HG03095 (cell line): ENCODE measurements around the gene RPS6KB2.

Experiments
- ATAC-seq: cut with Tn5 transposase; IDR thresholded peaks from one replicate; pipeline ENCODE4 v1.9.1; 2021; ENCODE audit warnings: moderate library complexity; ENCODE audit not compliant: unreplicated experiment

The RPS6KB2 gene

DNA sequence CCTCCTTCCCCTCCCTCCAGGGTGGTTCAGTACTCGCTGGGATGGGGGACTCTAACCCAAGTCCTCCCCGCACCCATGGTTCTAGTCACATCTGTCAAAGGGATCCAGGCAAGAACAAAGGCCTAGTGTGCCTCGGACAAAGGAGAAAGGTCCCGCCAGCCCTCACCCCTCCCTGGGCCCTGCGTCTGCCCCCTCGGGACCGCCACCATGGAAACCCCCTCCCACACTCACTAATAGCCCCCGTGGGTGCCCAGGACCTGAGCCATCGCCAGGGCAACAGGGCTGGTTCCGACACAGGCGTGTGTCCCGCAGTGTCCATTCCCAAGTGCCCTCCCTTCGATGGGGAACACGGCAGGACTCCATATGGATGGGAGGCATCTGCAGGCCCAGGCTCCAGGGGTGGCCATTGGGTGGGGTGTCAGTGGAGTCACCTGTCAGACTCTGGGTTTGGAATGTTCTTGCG is 17.9 kb upstream of the RPS6KB2 start:
- ATAC-seq, result no peak

DNA sequence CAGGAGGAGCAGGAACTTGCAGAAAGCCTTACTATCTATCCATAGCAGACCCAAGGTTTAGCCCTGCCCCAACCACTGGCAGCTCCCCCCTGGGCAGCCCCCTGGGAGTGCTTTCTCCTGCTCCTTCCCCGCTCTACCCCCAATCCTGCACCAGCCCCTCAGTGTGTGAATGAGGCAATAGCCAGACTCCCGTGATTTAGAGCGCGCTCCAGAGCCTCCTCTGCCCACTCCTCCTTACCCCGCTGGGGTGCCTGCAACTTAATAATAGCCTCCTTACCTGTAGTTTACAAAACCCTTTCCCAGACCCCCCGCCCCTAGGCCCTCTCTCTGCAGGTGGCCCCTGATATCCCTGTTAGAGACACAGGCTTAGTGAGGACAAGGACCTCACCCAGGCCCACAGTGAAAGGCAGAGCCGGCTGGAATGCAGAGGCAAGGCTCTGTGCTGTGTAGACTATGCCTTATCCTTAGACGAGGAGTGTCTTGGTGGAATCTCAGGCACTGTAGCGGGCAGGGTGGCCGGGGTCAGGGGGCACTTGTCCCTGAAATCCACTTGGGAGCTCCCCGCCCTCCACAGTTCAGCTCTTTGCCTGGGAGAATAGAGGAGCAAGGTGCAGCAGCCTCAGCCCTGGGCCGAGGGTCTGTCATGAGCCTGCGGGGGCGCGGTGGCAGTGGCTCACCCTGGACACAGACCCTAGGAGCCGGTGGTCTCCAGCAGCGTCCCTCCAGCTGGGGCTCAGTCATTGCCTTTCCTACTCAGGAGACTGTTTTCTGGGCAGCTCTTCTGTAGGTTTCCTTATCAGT is 17.1 kb upstream of the RPS6KB2 start:
- no peak for ATAC-seq

DNA sequence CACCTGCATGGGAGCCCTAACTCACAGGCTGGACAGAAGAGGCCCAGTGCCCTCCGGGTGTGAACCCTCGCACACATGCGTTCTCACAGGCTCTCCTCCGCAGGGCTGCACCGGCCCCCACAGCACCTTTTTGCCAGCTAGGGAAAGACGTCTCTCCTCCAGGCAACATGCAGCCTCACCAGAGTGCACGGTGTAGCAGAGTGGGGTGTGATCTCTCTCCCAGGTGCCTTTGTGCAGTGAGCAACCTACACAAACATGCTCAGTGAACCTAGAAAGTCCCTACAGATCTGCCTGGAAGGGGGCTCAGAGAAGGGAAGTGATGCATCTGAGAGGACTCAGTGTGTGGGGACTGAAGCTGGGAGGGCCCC is 16.5 kb upstream of the RPS6KB2 start:
- ATAC-seq, result no peak

DNA sequence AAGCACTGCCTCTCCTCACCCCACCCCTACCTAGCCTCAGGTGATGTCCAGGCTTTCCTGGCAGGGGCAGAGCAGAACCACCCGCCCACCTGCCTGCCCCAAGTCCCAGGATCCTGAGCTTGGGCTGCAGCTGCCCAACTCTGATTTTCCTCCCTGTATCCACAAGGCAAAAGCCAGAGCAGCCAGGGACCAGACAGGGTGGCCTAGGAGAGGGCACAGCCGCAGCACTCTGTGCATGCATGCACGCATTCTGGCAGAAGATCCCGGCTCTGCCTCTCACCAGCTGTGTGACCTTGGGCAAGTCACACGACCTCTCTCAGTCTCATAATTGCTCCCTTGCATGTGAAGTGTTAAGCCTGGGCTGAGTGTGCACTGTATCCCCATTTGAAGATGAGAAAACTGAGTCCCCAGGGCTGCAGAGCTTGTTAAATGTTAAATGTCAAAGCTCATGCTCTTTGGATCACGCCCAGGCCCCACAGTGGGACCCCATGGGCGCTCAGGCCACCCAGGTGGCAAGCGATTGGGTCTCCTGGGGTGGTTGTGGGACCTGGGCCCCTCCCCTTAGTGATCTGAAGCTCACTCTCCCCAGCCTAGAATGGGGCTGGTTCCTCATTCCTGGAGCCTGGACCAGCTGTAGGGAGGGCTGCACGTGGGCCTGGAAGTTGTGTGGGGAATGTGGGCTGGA is 15.7 kb upstream of the RPS6KB2 start:
- ATAC-seq, result no peak

DNA sequence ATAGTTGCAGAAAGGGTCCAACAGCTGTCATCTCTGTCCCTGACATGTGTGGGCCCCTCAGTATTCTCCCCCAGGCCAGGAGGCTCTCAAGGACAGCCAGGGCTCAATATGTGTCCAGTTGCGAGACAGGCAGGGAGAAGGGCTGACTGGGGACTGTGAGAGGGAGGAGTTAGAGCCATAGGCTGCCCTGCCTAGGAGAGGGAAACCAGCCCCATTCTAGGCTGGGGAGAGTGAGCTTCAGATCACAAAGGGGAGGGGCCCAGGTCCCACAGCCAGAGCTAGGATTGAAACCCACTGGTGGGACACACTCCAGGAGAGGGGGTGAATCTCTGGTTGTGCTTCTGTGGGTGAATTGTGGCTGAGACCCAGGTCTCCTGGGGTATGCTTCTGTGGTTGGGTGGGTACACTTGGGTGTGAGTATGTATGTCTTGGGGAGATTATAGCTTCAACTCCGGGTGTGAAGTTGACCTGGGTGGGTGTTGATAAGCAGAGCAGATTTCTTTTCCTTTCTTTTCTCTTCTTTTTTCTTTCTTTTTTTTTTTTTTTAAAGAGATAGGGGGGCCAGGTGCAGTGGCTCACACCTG is 14.9 kb upstream of the RPS6KB2 start:
- ATAC-seq, result no peak

GRCh38 chr11:67415501-67416304 is 12.6 kb upstream of the RPS6KB2 start, which contains the start of gene CARNS1:
CARNS1 (plus strand) TSS chr11:67415678; CDS start chr11:67416200, 522 bp downstream.
- ATAC-seq, result no peak

GRCh38 chr11:67416416-67417335 is 11.6 kb upstream of the RPS6KB2 start:
- ATAC-seq, result no peak

DNA sequence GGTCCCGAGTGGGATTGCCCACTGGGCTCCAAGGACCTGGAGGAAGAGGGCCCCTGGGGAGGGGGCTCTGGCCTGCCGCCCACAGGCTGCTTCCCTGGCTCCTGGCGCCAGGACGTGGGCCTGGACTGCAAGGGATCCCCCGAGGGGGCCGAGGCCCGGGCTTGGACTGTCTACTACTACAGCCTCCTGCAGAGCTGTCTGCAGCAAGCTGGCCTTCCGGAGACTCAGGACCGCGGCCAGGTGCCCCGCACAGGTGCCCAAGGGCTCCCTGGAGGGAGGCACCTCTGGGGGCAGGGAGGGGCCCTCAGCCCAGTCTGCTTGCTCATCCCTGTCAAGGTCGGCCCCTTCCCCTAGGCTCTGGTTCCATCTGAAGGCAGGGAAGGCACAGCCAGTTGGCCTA is 10.9 kb upstream of the RPS6KB2 start:
- no peak for ATAC-seq

DNA sequence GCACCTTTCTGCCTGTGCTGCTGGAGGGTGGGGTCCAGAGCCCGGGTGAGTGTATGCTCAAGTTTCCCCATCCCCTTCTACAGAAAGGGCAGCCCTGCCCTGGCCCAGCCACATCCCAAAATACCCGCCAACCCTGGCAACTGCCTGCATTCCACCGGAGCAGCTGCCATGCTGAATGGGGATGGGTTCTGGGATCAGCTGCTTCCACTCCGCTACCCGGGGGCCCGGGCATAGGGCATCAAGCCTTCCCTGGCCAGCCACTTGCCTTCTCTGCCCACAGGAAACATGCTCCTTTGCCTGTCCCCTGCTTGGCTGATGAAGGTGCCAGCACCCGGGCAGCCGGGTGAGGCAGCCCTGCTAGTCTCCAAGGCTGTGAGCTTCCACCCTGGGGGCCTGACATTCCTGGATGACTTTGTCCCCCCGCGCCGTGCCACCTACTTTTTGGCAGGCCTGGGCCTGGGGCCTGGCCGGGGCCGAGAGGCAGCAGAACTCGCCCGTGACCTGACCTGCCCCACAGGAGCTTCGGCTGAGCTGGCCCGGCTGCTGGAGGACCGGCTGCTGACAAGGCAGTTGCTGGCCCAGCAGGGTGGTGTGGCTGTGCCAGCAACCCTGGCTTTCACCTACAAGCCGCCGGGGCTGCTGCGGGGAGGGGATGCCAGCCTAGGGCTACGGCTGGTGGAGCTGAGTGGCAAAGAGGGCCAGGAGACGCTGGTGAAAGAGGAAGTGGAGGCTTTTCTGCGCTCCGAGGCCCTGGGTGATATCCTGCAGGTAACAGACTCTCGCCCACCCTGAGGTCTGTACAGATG is 9.6 kb upstream of the RPS6KB2 start:
- ATAC-seq, result no peak

DNA sequence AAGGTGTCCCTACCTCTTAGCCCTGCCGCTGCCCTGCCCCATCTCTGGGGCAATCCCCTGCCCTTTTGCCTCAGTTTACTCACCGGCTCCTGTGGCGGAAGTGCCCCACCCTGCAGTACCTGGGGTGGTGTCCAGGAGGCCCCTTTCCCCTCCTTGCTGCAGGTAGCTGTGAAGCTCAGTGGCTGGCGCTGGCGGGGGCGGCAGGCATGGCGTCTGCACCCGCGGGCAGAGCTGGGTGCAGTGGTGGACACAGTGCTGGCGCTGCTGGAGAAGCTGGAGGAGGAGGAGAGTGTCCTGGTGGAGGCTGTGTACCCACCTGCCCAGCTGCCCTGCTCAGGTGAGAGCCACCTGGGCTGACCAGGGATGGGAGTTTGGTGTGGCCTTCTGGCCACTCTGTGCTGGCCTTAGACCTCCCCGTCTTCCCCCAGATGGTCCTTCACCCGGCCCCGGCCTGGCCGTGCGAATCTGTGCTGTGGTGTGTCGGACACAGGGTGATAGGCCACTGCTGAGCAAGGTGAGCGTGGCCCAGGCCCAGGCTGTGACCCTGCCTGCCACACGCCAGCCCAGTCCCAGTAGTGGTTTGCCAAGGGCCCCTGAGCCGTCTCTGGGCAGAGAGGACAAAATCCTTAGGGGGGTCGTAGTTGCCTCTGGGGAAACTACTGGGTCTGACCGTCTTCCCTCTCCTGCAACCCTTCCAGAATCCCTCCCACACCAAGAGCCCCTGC is 8.8 kb upstream of the RPS6KB2 start:
- no peak for ATAC-seq

DNA sequence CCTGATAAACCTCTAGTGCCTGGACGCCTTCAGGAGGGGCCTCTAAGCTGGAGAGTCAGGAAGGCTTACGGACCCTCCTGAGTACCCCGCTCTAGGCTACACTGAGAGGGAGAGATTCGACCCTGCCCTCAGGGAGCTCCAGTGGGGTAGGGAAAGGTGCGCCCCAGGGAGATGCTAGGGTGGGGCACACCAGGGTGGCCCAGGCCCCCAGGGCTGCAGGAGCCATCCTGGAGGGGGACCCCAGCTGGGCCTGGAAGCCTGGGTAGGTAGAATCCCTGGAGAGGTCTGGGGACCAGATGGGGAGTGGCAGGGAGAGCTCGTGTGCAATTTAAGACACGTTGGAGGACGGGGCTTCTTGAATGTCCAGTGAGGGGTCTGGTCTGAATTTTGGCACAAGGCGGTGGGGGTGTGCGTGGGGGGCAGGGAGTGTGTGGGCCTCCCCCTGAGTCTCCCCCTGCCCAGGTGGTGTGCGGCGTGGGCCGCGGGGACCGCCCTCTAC is 8.1 kb upstream of the RPS6KB2 start:
- ATAC-seq, result no peak

- ATAC-seq, result peak; percentile 78
These were observed 7.5 kb upstream of the RPS6KB2 start for GRCh38 chr11:67420646-67421429.

- no peak for ATAC-seq
These were observed 6.8 kb upstream of the RPS6KB2 start for GRCh38 chr11:67421430-67422031.

- ATAC-seq, result no peak
These were observed 5.4 kb upstream of the RPS6KB2 start for GRCh38 chr11:67422891-67423290.

DNA sequence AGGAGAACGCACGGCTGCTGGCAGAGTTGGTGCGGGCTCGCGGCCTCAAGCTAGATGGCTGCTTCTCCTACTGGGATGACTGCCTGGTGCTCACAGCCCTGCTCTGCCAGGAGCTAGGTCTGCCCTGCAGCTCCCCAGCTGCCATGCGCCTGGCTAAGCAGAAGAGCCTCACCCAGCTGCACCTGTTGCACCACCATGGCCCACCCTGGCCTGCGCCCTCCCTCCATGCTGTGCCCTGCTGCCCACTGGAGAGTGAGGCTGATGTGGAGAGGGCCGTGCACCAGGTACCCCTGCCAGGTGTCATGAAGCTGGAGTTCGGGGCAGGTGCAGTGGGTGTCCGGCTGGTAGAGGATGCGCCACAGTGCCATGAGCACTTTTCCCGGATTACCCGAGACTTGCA is 4.8 kb upstream of the RPS6KB2 start:
- ATAC-seq, result no peak

DNA sequence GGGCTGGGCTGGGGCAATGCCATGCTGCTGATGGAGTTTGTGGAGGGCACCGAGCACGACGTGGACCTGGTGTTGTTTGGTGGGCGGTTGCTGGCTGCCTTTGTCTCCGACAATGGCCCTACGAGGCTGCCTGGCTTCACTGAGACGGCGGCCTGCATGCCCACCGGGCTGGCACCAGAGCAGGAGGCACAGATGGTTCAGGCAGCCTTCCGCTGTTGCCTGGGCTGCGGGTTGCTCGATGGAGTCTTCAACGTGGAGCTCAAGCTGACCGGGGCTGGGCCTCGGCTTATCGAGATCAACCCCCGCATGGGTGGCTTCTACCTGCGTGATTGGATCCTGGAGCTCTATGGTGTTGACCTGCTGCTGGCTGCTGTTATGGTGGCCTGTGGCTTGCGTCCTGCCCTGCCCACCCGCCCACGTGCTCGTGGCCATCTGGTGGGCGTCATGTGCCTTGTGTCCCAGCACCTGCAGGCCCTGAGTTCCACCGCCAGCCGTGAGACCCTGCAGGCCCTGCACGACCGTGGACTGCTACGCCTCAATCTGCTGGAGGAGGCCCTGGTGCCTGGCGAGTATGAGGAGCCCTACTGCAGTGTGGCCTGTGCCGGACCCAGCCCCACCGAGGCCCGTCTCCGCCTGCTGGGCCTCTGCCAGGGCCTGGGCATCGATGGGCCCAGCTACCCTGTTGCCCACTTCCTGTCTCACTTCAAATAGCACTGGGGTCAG is 4.2 kb upstream of the RPS6KB2 start:
- ATAC-seq, result no peak
